ENCODE measurements around the gene PECR.
"Not testable (repeated sequence)": the region's sequence is repeated elsewhere in the genome, so short reads cannot be mapped to it uniquely, and the experiment has no call there.

Gene PECR

DNA sequence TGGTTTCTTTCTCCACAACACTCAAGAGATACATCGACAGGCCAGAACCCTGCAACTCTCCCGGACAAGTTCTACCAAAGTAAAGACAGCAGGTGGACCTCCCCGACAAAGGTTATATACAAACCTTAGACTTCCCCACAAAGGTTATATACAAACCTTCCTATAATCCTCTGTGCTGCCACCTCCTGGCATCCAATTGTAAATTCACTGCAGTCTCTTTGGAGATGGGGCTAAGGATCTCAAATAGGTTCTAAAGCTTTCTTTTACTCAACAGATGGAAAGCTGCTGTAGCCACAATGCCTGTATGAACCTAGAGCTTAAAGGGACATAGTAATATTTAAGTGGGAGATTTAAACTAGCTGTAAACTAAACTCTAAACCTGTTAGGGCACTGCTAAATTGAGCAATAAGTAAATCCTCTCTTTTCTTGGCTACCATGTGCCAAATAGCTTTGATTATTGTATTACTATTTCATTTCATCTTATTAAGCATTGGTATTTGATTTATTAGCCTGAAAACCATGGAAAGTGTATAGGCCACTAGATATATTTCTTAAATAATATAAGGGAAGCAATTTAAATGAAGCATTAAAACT, 58.5 kb downstream of the PECR start:
- peak; percentile 48 to 50 for DNase-seq

DNA sequence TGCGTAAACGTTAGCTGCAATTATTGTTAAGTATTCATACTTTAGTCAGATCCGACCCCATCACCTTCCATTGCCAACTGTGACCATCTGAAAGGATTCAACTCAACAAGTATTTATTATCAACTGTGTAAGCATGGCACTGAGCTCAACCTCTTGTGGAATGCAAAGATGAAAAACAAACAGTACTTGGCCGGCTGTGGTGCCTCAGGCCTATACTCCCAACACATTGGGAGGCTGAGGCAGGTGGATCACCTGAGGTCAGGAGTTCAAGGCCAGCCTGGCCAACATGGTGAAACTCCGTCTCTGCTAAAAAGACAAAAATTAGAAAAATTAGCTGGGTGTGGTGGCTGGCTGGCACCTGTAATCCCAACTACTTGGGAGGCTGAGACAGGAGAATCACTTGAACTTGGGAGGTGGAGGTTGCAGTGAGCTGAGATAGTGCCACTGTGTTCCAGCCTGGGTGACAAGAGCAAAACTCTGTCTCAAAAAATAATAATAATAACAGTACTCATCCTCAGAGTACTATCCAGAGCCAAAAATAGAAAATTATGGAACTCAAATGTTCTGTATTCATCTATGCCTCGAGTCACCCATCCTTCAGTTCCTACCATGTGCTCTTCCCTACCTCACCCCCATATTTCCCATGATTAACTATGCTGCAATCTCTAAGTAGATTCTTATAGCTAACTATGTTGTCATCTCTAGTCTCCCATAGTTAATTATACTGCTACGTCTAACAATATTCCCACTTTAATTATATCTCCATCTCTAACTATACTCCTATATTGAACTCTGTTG, 59.6 kb downstream of the PECR start:
- no peak for DNase-seq

GRCh38 chr2:216018709-216019108, 62.9 kb downstream of the PECR start:
- no peak for DNase-seq

DNA sequence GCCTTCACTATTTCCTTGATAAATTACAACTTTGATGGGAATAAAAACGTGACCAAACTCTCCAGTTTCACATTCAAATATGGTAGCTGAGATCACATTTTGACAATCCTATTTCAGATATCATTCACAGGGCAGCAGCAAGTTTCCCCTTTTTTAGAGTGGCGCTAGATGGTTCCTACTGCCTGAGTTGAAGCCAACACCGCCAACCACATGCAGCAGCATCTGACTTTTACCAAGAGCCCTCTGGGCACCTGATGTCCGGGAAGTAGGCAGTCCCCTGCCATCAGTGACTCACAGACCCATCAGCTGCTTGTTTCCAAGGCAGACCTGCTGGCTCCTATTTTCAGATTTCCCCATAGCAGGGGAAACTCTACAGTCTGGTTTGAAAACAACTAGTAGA, 64.2 kb downstream of the PECR start:
- DNase-seq, result peak; percentile 35 to 36

DNA sequence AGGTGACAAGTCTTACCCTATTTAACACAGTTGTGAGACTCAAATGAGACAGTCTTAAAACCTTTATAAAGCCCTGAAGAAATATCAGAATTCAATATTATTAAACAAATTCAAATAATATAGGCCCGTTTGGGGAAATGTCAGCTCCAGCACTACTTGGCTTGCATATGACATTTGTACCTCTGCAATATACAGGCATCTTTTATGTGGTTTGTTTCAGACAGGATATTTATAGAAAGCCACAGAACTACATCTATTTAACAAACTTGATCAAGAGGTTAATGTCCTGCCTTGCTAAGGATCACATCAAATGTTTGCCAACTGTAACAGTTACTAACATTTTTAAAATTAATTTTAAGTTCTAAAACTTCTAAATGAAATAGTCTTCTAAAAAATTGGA, 65.0 kb downstream of the PECR start:
- DNase-seq, result no peak

DNA sequence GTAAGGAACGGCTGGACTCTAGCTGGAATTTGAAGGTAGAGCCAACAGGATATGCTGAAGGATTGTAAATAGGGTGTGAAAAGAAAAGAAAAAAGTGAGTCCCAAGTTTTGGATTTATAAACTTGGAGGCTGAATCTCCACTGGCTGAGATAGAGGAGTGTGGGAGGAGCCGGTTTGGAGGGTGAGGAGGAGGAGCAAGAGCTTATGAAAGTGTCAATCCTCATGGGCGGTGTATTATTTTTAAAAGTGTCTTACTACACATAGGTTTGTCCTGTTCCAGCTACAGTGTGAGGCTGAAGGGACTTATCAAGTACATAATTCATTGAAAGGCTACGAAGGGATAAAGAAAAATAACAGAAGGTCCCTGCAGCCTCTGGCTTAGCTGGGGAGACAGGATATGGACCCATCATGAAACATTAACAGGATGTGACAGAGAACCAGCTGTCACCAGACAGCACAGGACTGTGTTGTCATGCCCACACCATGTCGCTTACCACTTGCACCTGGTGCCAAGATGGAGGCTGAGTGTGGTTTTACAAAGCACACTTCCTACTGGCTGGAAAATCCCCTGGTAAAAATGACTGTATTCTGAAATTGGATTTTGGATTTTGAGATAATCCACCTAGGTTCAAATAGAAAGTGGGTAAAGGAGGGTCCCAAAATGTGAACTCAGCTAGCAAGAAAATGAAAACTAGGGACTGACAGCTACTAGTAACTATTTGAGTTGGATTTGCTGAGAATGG, 65.7 kb downstream of the PECR start:
- DNase-seq, result no peak

DNA sequence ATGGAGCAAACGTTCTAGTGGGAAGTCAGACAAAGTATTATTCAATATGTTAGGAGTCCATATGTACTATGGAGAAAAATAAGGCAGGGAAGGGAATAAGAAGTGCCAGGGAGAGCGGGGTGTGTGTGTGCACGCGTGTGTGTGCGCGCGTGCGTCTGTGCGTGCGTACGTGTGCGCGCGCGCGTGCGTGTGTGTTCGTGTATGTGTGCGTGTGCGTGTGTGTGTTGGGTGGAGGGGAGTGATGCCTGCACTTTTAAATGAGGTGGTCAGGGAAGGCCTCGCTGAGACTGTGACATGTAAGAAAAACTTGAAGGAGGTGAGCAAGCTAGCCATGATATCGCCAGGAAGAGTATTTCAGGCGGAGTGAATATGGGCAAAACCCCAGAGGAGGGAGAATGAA, 66.6 kb downstream of the PECR start:
- DNase-seq, result no peak

DNA sequence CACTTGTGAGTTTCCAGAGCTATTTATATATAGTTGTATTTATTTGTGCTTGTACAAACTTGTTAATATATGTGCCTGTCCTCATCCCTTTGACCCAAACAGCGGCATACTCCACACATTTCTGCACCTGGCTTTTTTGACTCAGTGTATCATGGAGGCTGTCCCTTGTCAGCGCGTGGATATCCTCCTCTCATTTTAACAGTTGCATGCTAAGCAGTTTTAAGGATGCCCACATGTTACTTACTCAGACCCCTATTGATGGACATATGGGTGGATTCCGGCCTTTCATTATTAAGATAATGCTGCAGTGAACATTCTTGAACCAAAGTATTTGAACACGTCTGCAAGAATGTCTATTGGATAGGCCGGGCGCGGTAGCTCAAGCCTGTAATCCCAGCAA, 67.6 kb downstream of the PECR start:
- no peak for DNase-seq

DNA sequence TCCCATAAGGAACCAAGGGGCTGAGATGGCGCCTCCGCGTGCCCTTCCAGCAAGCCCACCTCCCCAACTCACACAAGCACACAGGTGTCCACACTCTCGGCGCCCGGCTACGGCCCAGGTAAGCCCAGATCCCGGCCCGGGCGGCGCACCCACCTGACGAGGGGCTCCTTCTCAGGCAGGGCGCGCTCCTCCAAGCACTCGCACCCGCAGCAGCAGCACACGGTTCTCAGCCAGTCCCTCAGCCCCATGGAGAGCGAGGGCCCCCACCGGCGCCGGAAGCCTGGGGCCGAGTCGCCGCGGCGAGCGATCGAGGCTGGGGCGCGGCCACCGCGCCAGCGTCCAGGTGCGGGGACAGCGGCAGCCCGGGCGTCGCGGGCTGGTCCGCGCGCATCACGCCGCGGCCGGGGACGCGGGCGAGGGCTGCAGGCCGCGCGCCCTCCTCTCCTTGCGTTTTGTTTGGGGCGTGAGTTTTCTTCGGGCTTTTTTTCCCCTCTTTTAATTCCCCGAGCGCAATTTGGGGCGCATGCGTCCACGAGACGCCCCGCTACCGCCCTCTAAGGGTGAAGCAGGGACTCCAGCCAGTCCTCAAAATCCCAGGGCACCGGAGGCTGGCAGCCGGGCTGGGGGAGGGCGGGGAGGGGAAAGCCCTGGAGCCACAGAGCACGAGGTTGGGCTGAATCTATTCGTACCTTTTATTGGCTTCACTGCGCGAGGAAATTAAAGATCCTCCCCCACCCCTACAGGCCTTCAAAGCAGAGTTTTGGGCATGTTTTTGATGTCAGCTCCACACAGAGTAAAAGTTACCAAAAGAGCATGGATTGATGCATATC, 68.3 kb downstream of the PECR start, which contains the start of gene MREG:
MREG (minus strand) TSS at position 472 of the 830 bp plus-strand sequence; CDS start at position 248, 224 bp downstream.
- peak; percentile 50 to 66 for DNase-seq

DNA sequence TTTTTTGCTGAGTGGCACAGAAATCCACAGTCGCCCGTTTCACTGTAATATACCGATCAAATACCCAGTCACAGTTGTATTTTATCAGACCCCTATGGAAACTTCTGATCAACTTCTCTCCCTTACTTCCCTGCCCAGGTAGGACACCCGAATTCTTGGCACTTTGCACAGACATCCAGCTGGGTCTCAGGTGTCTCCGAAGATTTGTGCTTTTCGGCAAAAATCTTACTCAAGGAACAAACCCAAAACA, 68.9 kb downstream of the PECR start:
- no peak for DNase-seq

GRCh38 chr2:216012133-216012829, 69.3 kb downstream of the PECR start:
- no peak for DNase-seq

DNA sequence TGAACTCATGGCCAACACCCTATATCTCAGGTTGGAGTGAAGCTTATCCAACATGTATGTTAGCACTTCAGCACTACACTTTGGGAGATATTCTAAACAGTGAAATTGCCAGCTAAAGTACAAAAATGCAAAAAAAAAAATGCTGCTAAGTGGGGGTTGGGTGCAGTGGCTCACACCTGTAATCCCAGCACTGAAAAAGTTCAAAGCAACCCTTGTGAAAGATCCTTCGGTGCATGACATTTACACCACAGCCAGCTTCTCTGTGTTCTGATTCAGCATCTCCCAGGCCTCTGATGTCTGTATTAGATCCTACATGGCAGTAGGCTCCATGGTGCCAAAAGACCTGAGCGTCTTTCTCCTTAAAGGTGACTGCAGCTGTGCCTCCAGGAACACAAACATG, 72.4 kb downstream of the PECR start:
- not testable (repeated sequence) for DNase-seq

DNA sequence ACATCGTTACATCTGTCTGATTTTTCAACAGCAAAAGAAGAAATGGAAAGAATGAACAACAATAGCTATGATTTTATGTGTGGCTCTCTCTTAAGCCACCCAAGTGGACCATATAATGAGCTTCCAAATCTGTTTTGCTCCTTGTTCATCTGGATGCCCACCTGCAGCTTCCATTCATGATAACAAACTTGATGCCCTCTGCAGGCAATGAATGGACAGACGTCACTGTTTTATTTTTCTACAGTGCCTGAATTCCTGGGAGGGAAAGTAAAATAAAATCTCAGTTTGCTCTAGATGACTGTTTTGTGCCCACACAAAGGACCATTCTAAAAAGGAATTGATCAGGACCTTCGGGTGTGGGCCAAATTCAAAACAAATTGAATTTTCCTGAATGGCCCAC, 73.2 kb downstream of the PECR start:
- no peak for DNase-seq

- DNase-seq, result peak; percentile 76
Measured at GRCh38 chr2:216006164-216006663, 75.4 kb downstream of the PECR start.

DNA sequence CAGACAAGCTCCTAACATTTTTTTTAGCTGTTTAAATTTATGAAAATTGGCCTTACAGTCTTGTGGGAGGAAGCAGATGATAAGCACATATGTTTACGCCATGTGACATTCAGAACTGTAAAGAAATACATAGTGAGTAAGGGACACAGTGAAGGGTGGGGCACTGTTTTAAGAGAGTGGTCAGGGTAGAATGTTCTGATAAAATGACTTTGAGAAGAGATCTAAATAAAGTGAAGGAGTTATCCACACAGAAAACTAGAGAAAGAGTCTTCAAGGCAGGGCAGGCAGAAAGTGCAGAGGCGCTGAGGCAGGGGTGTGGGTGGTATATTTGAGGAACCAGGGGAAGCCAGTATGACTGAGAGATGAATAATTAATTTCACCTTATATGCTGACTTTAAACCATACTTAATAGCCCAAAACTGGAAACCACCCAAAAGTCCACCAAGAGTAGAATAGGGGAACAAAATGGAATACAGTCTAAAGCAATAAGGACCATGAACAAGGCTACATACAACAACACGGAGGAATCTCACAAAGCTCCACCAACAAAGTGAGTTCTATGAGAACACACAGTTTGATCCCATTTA, 76.8 kb downstream of the PECR start:
- no peak for DNase-seq

DNA sequence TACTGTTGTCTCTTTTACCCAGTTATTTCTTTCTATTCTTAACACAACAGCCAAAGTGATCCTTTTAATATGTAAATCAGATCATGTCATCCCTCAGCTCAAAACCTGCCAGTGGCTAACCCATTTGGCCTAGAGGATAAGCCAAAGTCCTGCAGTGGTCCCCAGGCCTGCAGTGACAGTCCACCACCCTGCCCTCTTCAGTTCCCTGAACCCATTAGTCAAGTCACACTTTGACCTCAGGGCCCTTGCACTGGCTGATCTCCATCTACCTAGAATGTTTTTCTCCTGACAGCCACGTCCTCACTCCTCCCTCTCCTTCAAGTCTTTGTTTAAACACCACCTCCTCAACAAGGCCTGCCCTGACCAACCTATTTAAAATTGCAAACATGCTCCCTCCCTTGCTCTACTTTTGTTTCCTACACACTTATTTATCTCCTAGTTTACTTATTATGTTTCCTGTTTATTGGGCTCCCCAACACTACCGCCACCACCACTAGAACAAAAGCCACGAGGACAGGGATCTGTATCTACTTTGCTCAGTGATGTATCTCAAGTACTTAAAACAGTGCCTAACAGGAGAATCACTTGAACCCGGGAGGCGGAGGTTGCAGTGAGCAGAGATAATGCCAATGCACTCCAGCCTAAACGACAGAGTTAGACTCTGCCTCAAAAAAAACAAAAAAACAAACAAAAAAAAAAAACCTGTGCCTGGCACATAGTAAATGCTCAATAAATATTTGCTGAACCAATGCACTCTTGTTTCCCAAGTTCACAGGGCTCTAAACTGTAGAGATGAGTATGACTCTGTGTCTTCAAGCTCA, 77.5 kb downstream of the PECR start:
- no peak for DNase-seq

GRCh38 chr2:216002693-216003092, 78.9 kb downstream of the PECR start:
- DNase-seq, result no peak

DNA sequence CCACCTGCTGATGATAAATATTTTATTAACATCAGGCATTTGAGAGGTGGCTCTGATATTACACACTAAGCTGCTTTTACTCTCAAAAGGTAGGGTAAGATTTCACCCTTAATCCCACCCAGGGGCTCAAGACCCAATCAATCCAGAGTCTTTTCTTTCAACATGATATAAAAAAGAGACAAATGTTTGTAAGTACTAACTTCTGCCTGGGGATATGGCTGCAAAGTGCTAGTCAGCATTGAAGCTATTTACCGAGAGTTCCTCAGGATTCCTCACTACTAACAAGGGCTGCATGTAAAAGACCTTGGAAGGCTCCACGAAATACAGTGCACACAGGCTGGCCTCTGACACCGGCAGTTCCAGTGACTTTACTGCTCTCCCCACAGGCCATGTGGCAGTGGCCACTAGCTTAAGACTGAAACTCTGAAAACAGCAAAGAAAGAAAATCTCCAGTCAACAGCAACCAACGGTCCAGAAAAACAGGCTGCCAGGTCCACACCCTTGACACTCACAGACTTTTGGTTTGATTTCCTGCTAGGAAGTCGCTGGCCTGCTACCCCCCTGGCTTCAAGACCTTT, 79.4 kb downstream of the PECR start:
- DNase-seq, result no peak

DNA sequence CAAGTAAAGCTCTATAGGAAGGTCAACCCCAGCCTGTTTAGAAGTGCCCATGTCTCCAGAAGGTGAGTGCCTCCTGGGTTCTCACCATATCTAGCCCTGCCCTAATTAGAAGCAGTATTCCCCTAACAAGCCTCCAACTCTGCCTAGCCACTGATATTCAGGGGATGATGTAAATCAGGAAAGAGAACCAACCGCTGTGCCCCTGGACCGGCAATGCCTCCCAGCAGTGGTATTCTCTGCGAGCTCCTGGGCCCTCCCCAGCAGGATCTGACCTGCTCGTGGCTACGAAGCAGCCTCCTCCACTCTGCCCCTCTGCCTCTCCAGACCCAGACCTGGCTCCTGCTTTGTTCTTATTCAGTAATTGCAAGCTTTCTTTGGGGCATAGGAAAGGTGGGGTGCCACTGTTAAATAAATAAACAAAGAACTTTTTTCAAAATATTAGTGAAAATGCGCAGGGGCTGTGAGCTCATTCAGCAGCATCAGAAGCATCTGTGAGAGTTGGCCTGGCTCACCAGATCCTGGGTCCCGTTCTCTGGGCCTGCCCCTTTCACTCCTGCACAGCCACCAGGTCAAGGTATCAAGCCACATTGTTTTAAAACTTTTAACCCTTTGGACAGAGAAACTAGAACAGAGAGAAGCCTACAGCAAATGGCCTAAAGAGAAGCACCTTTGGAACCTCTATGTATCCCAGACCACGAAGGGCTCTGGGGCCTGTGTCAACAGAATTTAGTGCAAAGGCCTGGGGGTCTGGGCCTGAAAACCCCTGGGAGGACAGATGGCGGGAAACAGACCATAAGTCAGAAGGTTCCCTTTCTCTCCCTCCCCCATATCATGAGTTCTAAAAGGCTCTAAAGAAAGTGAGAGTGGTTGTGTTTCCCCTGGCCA, 80.2 kb downstream of the PECR start:
- DNase-seq, result no peak

DNA sequence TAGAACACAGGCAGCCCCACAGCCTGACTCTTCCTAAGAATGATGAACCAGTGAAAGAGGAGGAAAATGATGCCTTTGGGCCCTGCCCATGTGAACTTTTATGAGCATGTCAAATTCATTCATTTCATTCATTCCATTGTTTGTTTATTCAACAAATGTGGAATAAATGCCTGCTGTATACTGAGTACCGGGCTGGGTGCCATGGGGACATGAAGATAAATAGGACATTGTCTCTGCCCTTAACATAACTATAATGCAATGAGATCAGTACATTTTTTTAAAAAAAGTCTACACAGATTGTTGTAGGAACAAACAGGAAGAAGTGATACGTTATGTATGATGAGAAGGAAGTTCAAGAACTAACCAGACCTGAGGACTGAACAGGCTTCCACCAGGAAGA, 83.0 kb downstream of the PECR start:
- no peak for DNase-seq
